SH-SY5Y (cell line): Measurements from ENCODE around the gene LIX1.

Experiments used
- GATA2 ChIP-seq: IDR thresholded peaks from 2 replicates; pipeline ENCODE4 v1.6.1; 2011; ENCODE audit warnings: mild to moderate bottlenecking, low read depth, low read length
- GATA3 ChIP-seq: IDR thresholded peaks from 2 replicates; pipeline ENCODE4 v1.6.1; 2011; ENCODE audit warnings: low read depth, mild to moderate bottlenecking, low read length, moderate library complexity

GRCh38 chr5:97111004-97111403 is 31.4 kb downstream of the LIX1 start:
- TF ChIP-seq GATA3 (no peak), GATA2 (no peak)
